Measurements from ENCODE around the gene BMP7. TPM values are rescaled to one million over a fixed set of nuclear protein-coding genes. Genes with fewer than 3 reads are reported as not detected.

Gene BMP7
- total RNA-seq, 1 donor from 2014 or later = not detected

GRCh38 chr20:57211406-57211805 is 55.0 kb downstream of the BMP7 start:
- peaks cover 4% of the 10 kb centered on the region for H3K27me3 ChIP-seq (ENCODE audit: control insufficient read depth, insufficient read depth, low read length)
- no peaks in the 10 kb centered on the region for H3K36me3 ChIP-seq (ENCODE audit: control insufficient read depth, insufficient read depth, low read length)
- no peak overlapping the region for H3K4me3 ChIP-seq (ENCODE audit: low read depth, low read length)
- TF ChIP-seq CTCF (IDR thresholded peaks at IDR 0.05; ENCODE audit: insufficient read depth, low read length, severe bottlenecking) = no peak
- FAIRE-seq (no peak), DNase-seq (ENCODE audit: low read depth) (no peak)

GRCh38 chr20:57210911-57211280 is 55.5 kb downstream of the BMP7 start:
- no peak for FAIRE-seq
- Histone ChIP-seq H3K36me3 (ENCODE audit: control insufficient read depth, insufficient read depth, low read length) (no peaks in the 10 kb centered on the region), H3K4me3 (ENCODE audit: low read depth, low read length) (no peak overlapping the region), H3K27me3 (ENCODE audit: control insufficient read depth, insufficient read depth, low read length) (peaks cover 4% of the 10 kb centered on the region)
- no peak for TF ChIP-seq CTCF (IDR thresholded peaks at IDR 0.05; ENCODE audit: insufficient read depth, low read length, severe bottlenecking)
- no peak for DNase-seq (ENCODE audit: low read depth)

- Histone ChIP-seq H3K27me3 (ENCODE audit: control insufficient read depth, insufficient read depth, low read length) (peaks cover 4% of the 10 kb centered on the region), H3K36me3 (ENCODE audit: control insufficient read depth, insufficient read depth, low read length) (no peaks in the 10 kb centered on the region), H3K4me3 (ENCODE audit: low read depth, low read length) (no peak overlapping the region)
- TF ChIP-seq CTCF (IDR thresholded peaks at IDR 0.05; ENCODE audit: insufficient read depth, low read length, severe bottlenecking) = no peak
- no peak for FAIRE-seq
- no peak for DNase-seq (ENCODE audit: low read depth)
These were observed 56.2 kb downstream of the BMP7 start for GRCh38 chr20:57210054-57210910.

GRCh38 chr20:57209413-57209812 is 57.0 kb downstream of the BMP7 start:
- FAIRE-seq (no peak), DNase-seq (ENCODE audit: low read depth) (no peak)
- H3K4me3 ChIP-seq (ENCODE audit: low read depth, low read length) = no peak overlapping the region
- peaks cover 4% of the 10 kb centered on the region for H3K27me3 ChIP-seq (ENCODE audit: control insufficient read depth, insufficient read depth, low read length)
- no peaks in the 10 kb centered on the region for H3K36me3 ChIP-seq (ENCODE audit: control insufficient read depth, insufficient read depth, low read length)
- TF ChIP-seq CTCF (IDR thresholded peaks at IDR 0.05; ENCODE audit: insufficient read depth, low read length, severe bottlenecking) = no peak

GRCh38 chr20:57208198-57208597 is 58.2 kb downstream of the BMP7 start:
- no peak for FAIRE-seq
- TF ChIP-seq CTCF (IDR thresholded peaks at IDR 0.05; ENCODE audit: insufficient read depth, low read length, severe bottlenecking) = no peak

GRCh38 chr20:57207251-57207650 is 59.2 kb downstream of the BMP7 start:
- no peak for DNase-seq (ENCODE audit: low read depth)
- Histone ChIP-seq H3K36me3 (ENCODE audit: control insufficient read depth, insufficient read depth, low read length) (no peaks in the 10 kb centered on the region), H3K4me3 (ENCODE audit: low read depth, low read length) (no peak overlapping the region), H3K27me3 (ENCODE audit: control insufficient read depth, insufficient read depth, low read length) (no peaks in the 10 kb centered on the region)
- FAIRE-seq = no peak
- TF ChIP-seq CTCF (IDR thresholded peaks at IDR 0.05; ENCODE audit: insufficient read depth, low read length, severe bottlenecking) = no peak

More at GRCh38 chr20:57208198-57208597, 58.2 kb downstream of the BMP7 start:
- Histone ChIP-seq H3K4me3 (ENCODE audit: low read depth, low read length) (no peak overlapping the region), H3K27me3 (ENCODE audit: control insufficient read depth, insufficient read depth, low read length) (no peaks in the 10 kb centered on the region), H3K36me3 (ENCODE audit: control insufficient read depth, insufficient read depth, low read length) (no peaks in the 10 kb centered on the region)
- DNase-seq (ENCODE audit: low read depth) = no peak

Measured in bronchial epithelial cell (primary cell).